AG08396 (cell line): ENCODE data around the gene TMEM165.

Source experiments
- DNase-seq: peaks from one replicate; pipeline ENCODE4 v3.0.0; 2012; ENCODE audit warnings: low spot score, mixed read lengths

TMEM165 gene

GRCh38 chr4:55406545-55406944 is 10.8 kb downstream of the TMEM165 start:
- DNase-seq, result no peak

DNA sequence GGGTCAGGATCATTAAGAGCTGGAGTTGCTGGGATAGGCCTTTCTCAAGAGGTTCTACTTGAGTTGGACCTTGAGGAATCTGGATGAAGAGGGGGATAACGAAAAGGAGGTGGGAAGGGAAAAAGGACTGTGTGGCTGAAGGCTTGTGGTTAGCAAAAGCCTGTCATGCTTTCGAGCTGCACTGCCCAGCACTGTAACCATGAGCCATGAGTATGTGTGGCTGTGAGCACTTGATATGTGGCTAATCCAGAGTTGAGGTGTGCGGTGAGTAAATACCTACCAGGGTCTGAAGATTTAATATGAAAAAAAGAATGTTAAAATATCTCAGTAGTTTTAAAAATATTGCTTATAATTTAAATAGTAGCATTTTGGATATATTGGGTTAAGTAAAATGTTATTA is 11.4 kb downstream of the TMEM165 start:
- DNase-seq, result no peak

- no peak for DNase-seq
Observed at GRCh38 chr4:55407764-55408163, 12.0 kb downstream of the TMEM165 start.

DNA sequence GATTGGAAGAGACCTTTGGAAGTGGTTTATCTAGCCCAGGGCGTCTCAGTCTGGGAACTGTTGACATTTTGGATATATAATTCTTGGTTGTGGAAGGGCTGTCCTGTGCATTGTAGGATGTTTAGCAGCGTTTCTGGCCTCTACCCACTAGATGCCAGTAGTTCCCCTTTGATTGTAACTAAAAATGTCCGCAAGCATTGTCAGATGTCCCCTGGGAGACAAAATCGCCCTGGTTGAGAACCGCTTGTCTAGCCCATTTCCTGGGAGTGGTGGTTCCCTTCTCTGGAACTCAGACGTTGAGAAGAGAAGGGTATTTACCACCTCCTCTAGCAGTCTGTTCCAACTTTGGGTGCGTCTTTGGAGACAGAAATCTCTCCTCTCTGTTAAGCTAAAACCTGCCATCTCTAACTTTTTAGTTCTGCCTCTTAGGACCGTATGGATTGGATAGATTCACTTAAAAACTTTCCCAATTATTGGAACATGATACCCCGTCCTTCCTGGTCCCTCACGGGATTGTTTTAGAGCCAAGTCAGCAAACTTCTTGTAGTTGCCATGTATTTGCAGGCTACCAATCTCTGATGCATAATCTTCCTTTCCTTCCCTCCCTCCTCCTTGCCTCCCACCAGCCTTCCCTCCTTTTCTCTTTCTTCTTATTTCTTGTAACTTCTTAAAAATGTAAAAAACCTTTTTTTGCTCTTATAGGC is 13.9 kb downstream of the TMEM165 start:
- no peak for DNase-seq

DNA sequence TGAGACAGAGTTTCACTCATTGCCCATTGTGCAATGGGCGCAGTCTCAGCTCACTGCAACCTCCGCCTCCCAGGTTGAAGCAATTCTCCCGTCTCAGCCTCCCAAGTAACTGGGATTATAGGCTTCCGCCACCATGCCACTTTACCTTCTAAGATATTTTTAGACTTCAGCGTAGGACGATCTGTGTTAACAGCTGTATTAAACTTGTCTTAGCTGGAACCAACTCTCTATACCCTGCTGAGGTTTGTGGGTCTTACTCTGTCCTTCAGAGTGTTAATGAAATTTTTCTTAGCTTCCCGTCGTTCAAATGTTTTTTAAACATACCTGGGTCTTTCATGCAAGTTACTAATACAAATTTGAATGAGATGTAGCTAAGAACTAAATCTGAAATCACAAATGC is 14.7 kb downstream of the TMEM165 start:
- no peak for DNase-seq

DNA sequence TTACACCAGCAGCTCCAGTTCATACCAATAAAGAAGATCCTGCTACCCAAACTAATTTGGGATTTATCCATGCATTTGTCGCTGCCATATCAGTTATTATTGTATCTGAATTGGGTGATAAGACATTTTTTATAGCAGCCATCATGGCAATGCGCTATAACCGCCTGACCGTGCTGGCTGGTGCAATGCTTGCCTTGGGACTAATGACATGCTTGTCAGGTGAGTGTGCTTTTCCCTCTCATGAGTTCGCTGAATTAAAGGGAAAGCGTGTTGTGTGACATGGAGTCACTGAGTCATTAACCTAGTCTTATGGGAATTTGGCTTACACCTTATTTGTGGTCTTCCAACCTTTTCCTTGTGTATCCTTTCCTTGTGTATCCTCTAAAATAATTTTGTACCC is 15.9 kb downstream of the TMEM165 start:
- DNase-seq, result no peak

GRCh38 chr4:55416176-55416575 is 20.4 kb downstream of the TMEM165 start:
- no peak for DNase-seq

GRCh38 chr4:55424791-55425190 is 29.0 kb downstream of the TMEM165 start:
- no peak for DNase-seq

DNA sequence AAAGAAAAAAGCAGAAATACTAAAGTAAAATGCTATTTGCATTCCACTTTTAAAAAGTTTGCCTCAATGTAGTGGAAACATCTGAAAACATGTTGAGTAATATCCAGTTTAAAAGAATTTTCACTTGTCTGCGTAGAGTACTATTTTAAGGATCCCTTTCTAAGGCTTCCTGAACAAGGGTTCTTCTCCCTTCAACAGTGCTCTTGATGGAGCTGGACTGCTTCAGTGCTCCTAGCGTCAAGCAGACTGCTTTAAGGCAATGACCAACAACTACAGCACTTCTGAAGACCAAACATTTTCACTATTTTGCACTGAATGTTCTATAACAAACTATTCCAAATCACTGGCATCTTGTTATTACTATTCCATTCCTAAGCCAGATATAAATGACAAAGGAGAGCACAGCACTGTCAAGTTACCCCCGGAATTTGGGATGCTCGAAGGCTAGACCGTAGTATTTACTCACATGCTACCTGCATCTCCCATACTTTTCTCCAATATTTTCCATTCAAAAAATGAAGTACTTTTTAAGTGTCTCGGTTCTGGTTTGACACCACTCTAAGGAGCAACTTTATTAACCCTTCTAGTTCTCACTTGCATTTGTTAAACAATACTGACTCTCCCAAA is 36.1 kb downstream of the TMEM165 start:
- no peak for DNase-seq

- peak; percentile 15 for DNase-seq
Observed at GRCh38 chr4:55435141-55435841, 39.5 kb downstream of the TMEM165 start.

- DNase-seq, result no peak
Observed at GRCh38 chr4:55437356-55437796, 41.6 kb downstream of the TMEM165 start.

DNA sequence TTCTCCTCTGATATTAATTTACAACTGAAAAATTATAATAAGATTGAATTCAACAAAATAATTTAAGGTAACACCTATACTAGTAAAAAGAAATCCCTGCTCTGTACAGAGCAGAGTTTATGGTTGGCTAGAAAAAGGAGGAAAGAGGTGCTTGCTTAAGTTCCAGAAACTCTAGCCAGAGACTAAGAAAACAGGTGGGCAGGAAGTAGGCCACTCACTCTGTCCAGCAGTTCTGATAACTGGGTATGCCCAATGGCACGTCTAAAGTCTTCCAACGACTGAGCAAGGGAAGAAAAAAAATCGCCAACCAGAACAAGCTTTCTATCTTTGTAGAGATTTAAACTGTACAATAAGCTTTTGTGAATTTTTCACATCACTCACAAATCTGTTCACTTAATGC is 42.1 kb downstream of the TMEM165 start:
- DNase-seq, result no peak

DNA sequence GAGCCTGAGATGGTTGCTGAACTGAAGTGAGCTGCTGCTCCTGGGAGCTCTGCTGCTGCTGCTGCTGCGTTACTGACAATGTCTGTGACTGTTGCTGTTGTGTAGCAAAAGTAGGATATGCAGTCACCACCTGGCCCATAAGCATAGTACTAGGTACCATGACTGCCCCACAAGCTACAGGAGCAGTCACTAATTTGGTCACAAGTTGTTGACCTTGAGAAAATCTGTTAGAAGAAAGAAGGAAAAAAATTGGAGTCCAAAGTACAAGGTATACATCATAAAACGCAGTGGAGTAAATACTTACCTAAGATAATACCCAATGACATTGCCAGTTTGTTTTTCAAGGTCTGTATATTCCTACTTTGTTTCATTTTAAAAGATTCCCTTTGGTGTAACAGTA is 42.6 kb downstream of the TMEM165 start:
- no peak for DNase-seq

- no peak for DNase-seq
Observed at GRCh38 chr4:55439023-55439422, 43.3 kb downstream of the TMEM165 start.

DNA sequence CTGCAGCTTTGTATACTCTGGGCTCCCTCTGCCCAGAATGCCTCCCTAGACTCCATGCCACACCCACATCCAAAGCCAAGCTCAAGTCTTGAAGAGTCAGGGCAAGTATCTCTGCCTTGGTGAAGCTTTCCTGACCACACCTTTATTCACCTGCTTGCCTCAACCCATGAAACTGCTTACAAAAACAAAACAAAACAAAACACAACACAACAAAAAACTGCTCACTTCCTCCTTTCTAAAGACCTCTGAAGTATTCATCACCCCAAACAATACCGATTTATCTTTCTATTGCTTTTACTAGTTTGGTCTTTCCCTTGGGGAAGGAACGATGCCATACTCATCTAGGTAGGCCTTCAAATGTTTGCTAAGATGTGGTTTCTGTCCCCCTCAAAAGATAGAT is 45.0 kb downstream of the TMEM165 start:
- no peak for DNase-seq

DNA sequence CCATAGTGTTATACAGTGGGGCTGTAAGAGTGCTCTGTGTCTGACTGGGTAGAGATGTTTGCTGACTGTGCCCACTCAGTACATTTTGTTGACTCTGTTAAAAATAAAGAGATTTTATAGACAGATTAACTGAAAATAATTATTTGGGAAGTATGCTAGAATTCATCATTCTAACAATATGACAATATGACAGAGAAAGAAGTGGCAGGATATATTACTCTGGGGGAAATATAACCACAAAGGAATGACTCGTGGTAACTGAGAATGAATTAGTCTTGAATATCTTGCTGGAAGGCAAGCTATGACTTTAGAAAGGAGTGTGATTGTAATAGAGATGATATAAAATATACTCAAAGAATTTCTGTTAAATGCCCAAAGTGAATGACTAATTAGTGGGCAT is 46.8 kb downstream of the TMEM165 start:
- no peak for DNase-seq

DNA sequence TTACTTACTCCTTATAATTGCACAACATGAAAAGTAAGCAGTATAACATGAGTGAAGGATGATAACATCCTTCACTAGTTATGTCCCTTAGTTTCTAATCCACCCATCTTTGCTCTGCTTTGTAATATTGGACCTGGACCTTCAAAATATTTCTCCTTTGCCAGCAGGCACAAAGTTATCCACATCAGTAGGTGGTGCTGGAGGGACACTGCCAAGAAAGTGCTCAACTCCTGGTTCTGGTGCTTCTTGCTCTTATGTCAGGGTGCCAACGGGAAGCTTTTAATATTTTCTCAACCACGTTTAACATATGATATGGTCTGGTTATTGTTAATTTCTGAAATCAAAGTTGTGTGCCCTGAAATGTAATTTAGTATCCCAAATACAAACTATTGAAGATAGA is 49.1 kb downstream of the TMEM165 start:
- DNase-seq, result no peak

GRCh38 chr4:55445921-55446577 is 50.3 kb downstream of the TMEM165 start:
- DNase-seq, result peak; percentile 29

GRCh38 chr4:55446578-55446922 is 50.8 kb downstream of the TMEM165 start:
- no peak for DNase-seq

- no peak for DNase-seq
Observed at GRCh38 chr4:55447108-55447708, 51.5 kb downstream of the TMEM165 start.

DNA sequence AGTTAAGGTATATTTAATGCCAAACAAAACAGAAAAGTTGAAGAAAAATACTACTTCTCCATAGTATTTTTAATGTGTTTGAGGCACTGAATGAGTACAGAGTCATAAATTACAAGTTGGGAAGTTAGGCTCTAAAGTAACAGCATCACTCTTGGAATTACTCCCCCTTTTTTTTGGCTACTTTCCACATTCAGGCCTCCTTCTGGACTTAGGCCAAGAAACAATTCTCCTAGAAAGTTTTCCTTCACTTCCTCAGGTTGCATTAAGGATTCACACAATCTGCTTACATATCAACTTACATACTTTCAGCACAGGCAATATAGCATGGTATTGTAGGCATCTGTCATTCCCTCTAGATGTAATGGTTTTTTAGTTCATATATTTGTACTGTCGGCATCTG is 52.1 kb downstream of the TMEM165 start:
- no peak for DNase-seq

GRCh38 chr4:55450566-55450965 is 54.8 kb downstream of the TMEM165 start:
- DNase-seq, result no peak

- DNase-seq, result no peak
Observed at GRCh38 chr4:55458164-55458563, 62.4 kb downstream of the TMEM165 start.
